ENCODE measurements around the gene CYP19A1.

CYP19A1 gene

GRCh38 chr15:51348688-51349087, 10.3 kb upstream of the CYP19A1 start:
- no peak for TF ChIP-seq CTCF (IDR thresholded peaks at IDR 0.05; ENCODE audit: low read depth, low read length)
- H3K4me3 ChIP-seq (ENCODE audit: low read depth, low read length) = no peak overlapping the region

- H3K4me3 ChIP-seq (ENCODE audit: low read depth, low read length) = no peak overlapping the region
- TF ChIP-seq CTCF (IDR thresholded peaks at IDR 0.05; ENCODE audit: low read depth, low read length) = no peak
These were observed 7.7 kb upstream of the CYP19A1 start for GRCh38 chr15:51346136-51346535.

- no peak for TF ChIP-seq CTCF (IDR thresholded peaks at IDR 0.05; ENCODE audit: low read depth, low read length)
These were observed 5.1 kb upstream of the CYP19A1 start for GRCh38 chr15:51343466-51343865.

DNA sequence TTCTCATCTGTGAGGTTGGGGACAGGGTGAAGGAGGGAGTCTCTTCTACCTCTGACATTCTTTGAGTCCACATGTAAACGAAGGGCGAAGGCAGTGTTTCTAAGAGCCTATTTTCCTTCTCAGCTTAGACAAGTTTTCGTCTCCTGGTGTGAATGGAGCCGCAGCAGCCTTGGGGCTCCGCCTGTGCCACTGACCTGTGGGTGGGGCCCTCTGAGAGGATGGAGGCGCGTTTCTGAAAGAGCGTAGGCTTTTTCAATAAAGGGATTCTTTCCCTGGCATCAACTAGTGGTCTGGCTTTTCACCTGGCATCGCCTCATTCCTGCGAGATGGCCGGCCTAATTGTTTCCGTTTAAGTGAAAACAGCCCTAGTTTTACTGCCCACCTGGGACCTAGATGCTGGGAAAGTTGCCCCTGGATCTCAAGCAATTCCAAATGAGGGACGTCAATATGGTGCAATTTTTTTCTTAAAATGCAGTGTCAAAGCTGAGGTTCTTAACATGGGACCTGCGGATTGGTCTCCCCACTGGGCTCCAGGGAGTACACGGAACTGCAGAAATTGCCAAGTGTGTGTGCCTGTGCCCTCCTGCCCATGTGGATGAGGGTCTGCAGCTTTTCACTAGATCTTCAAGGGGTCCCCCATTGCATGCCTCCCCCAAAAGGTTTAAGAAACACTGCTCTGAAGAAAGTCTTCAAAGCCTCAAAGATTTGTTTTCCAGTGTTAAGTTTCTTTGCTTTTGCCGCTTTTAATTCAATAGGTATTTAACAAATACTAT, 4.0 kb upstream of the CYP19A1 start:
- no peak overlapping the region for H3K4me3 ChIP-seq (ENCODE audit: low read depth, low read length)
- TF ChIP-seq CTCF (IDR thresholded peaks at IDR 0.05; ENCODE audit: low read depth, low read length) = no peak

More at GRCh38 chr15:51343466-51343865, 5.1 kb upstream of the CYP19A1 start:
- H3K4me3 ChIP-seq (ENCODE audit: low read depth, low read length) = no peak overlapping the region

GRCh38 chr15:51341366-51342226, 3.2 kb upstream of the CYP19A1 start, which contains the start of gene GLDN:
GLDN (plus strand) TSS chr15:51341655; CDS start chr15:51341685, 30 bp downstream.
- no peak within 1 kb of the TSS for H3K4me3 ChIP-seq (ENCODE audit: low read depth, low read length)
- TF ChIP-seq CTCF (IDR thresholded peaks at IDR 0.05; ENCODE audit: low read depth, low read length) = no peak

DNA sequence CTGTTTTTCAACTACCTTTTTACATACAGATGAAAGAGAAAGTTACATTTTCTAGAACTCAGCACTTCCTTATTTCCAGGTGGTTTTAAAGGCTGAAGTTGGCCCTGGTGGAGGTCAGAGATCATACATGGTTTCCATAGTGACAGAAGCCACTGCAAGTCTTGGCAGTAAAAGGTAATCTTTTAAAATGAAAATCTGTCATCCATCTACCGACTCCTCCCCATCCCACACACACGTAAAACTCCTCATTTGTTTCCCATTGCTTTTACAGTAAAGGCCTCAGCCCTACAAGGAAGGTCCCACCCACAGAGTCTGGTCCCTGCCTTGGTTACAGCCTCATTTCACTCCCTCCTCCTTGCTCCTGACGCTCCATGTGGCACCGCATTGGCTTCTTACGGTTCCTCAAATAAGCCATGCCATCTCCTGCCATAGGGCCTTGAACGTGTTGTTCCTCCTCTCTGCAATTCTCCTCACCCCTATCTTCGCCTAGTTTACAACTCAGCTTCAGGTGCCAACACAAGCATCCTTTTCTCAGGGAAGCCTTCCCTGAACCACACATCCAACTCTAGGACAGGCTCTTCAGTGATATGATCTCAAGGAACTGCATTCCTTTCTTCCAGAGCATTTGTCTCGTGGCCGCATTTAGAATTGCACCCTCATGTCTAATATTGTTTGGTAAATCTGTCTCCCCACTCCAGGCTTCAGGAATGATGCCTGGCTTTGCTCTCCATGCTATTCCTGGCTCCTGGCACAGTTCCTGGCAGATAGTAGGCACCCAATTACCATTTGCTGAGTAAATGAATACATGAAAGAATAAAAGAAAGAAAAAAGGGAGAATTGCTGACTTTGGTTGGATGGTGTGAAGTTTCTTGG, 2.6 kb downstream of the CYP19A1 start:
- H3K4me3 ChIP-seq (ENCODE audit: low read depth, low read length) = no peak overlapping the region
- no peak for TF ChIP-seq CTCF (IDR thresholded peaks at IDR 0.05; ENCODE audit: low read depth, low read length)
